ENCODE measurements around the gene AIFM3.

DNA sequence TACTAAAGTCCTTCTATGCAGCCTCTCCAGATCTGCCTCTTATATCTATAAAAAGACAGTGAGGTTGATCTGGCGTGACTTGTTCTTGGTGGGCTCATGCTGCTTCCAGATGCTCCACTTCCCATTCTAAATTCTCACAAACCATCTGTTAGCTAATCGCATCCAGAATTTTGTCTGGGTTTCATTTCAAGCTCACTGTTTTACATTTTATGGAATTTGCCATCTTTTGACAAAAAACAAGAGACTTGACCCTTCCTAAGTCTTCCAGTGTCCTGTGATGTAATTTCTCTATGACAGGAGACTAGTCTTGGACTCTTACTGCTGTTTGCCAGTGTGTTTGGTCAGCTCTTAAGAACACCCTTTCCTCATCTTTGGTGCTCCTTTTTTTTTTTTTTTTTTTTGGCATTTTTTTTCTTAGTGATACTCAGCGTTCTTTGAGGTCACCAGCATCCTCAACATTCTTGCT is 26.8 kb upstream of the AIFM3 start:
- TF ChIP-seq EZH2 (IDR thresholded peaks at IDR 0.05; ENCODE audit: borderline replicate concordance, insufficient read depth, low read depth, low read length, poor library complexity, severe bottlenecking), result no peak
- TF ChIP-seq, protein P1, sequence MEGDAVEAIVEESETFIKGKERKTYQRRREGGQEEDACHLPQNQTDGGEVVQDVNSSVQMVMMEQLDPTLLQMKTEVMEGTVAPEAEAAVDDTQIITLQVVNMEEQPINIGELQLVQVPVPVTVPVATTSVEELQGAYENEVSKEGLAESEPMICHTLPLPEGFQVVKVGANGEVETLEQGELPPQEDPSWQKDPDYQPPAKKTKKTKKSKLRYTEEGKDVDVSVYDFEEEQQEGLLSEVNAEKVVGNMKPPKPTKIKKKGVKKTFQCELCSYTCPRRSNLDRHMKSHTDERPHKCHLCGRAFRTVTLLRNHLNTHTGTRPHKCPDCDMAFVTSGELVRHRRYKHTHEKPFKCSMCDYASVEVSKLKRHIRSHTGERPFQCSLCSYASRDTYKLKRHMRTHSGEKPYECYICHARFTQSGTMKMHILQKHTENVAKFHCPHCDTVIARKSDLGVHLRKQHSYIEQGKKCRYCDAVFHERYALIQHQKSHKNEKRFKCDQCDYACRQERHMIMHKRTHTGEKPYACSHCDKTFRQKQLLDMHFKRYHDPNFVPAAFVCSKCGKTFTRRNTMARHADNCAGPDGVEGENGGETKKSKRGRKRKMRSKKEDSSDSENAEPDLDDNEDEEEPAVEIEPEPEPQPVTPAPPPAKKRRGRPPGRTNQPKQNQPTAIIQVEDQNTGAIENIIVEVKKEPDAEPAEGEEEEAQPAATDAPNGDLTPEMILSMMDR (IDR thresholded peaks at IDR 0.05), result no peak
